Transverse colon (tissue), 4 donors: Measurements from ENCODE around the gene RNF135. TPM values are rescaled to one million over a fixed set of nuclear protein-coding genes. Genes with fewer than 3 reads are reported as not detected.

Experiments
- DNase-seq: peaks from one replicate; pipeline ENCODE4 v3.0.0-alpha.2; 2019
- H3K27ac ChIP-seq, 4 donors: fragments of 200-600 bp; sonication (generic); 2 replicates each; pipeline ENCODE4 v1.5.1; 2016 to 2018; ENCODE audit warnings: inconsistent platforms in 4 of 4
- H3K27me3 ChIP-seq: fragments of 200-600 bp; sonication (generic); 2 replicates; pipeline ENCODE4 v1.5.1; 2017; ENCODE audit warnings: inconsistent platforms
- H3K36me3 ChIP-seq, 4 donors: fragments of 200-600 bp; sonication (generic); 2 replicates each; pipeline ENCODE4 v1.5.1; 2017 to 2019; ENCODE audit warnings: inconsistent platforms in 4 of 4
- H3K4me1 ChIP-seq, 4 donors: fragments of 200-600 bp; sonication (generic); 2 replicates each; pipeline ENCODE4 v1.5.1; 2017 to 2020; ENCODE audit warnings: inconsistent platforms in 4 of 4
- H3K4me3 ChIP-seq, 4 donors: fragments of 200-600 bp; sonication (generic); 1 replicate in 1 of 4; 2 replicates in 3 of 4; pipeline versions ENCODE4 v1.5.1 to v1.6.1; 2017 to 2019; ENCODE audit warnings: inconsistent platforms in 4 of 4
- H3K9me3 ChIP-seq, 2 donors: fragments of 200-600 bp; sonication (generic); 2 replicates each; pipeline ENCODE4 v1.5.1; 2017 to 2019; ENCODE audit warnings: inconsistent platforms in 2 of 2
- CTCF ChIP-seq, 5 experiments: fragments of 200-600 bp in 3 of 5; fragments of 450-650 bp in 2 of 5; sonication (generic) in 3 of 5; IDR thresholded peaks; 1 replicate in 2 of 5; 2 replicates in 3 of 5; pipeline ENCODE4 v1.5.1; 2016 to 2017; ENCODE audit warnings: antibody characterized with exemption in 5 of 5, inconsistent platforms in 3 of 5, mild to moderate bottlenecking in 2 of 5, moderate library complexity in 1 of 5
- in situ Hi-C, 4 donors: fragments of 200-750 bp; cut with MboI; loops; one replicate each; pipeline versions ENCODE4 v1.15.0 to v1.15.1; 2017; ENCODE audit warnings: low sequenced_read_pairs in 3 of 4, low pct_ligation_motif_present in 1 of 4, low pct_unique_long_range_greater_than_20kb in 1 of 4
- intact Hi-C: fragments of 100-400 bp; cut with DNase I; formaldehyde crosslinking; loops from one replicate; pipeline ENCODE4 v1.15.1; 2023; ENCODE audit warnings: low total_unique reads
- small RNA-seq, 4 donors: library from RNA; depleted of rRNA; stranded (forward); fragments of <200 nt; gene quantifications; one replicate each; pipeline ENCODE3, GENCODE V24; 2016
- total RNA-seq, 4 donors: library from RNA; depleted of rRNA; stranded (reverse); fragments of >200 nt; gene quantifications; one replicate each; pipeline ENCODE4 v1.1.0, GENCODE V29; 2016

The RNF135 gene
- total RNA-seq, 4 donors from 2014 or later: 9.0 to 34.1 (median 25.0) TPM

GRCh38 chr17:31048780-31049179 lies 77.9 kb downstream of the RNF135 start:
- Histone ChIP-seq H3K27me3 (no peaks in the 10 kb centered on the region), H3K4me1 (no peaks in the 10 kb centered on the region), H3K9me3 (no peaks in the 10 kb centered on the region), H3K36me3 (no peaks in the 10 kb centered on the region), H3K4me3 (no peak overlapping the region), H3K27ac (no peak overlapping the region)
- no peak for TF ChIP-seq CTCF (IDR thresholded peaks at IDR 0.05)
- in situ Hi-C loops: no loop called here
- no peak for DNase-seq
- intact Hi-C loops: no loop called here

Small RNAs within 50 kb of the gene (small RNA-seq; reads per million reads assigned to genes)
- gene AC138207.3 (0 reads per million in 4 donors), gene RN7SL138P (0 reads per million in 4 donors)

Other genes starting within 250 kb of the RNF135 start
- gene CRLF3, start 146.3 kb upstream of the RNF135 start, total RNA-seq: 10 to 100 TPM; 15.8 to 23.1 (median 19.4) TPM
- gene ATAD5, start 139.1 kb upstream of the RNF135 start, total RNA-seq: 1 to 10 TPM in 3 of 4 donors, under 1 TPM in 1; 0.75 to 2.7 (median 1.2) TPM
- gene TEFM, start 64.8 kb upstream of the RNF135 start, total RNA-seq: 10 to 100 TPM in 2 of 4 donors, 1 to 10 TPM in 2; 1.8 to 15.0 (median 8.9) TPM
- gene ADAP2, start 49.1 kb upstream of the RNF135 start, total RNA-seq: 10 to 100 TPM in 2 of 4 donors, 1 to 10 TPM in 1, not detected in 1; 8.6 to 12.3 (median 11.9) TPM
- 100 to 1,000 TPM in 1 of 4 donors, 10 to 100 TPM in 3; 34.8 to 106 (median 59.2) TPM for gene NF1, start 123.9 kb downstream of the RNF135 start, total RNA-seq